Measurements from ENCODE around the gene IGFBPL1. TPM values are rescaled to one million over a fixed set of nuclear protein-coding genes. Genes with fewer than 3 reads are reported as not detected.
A peak's percentile ranks its signal among the peaks of the same experiment; 100 is the strongest.

The IGFBPL1 gene
- total RNA-seq, 1 experiment from 2014 or later, result 1.6 TPM

DNA sequence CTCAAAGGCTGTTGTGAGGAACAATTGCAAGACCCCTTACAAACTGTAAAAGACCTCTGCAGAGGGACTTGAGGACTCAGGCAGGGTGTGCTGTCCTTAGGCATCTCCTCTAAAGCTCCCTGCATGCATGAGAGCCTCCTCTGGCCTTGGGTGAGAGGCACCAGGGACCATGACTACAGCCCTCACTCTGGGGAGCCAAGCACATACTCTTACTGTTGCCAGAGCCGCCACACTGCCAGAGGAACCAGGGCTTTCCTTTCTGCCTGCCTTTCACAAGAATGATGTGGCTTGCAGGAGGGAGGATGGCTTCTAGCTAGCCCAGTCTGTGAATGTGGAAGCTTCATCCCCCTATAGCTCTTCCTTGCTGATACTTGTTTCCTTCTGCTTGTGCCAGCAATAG lies 5.9 kb downstream of the IGFBPL1 start:
- no peak for DNase-seq
- Histone ChIP-seq H3K4me1 (no peaks in the 10 kb centered on the region), H3K27me3 (replicated peaks; ENCODE audit: control insufficient read depth, insufficient read depth, low read length) (no peaks in the 10 kb centered on the region), H3K36me3 (ENCODE audit: control insufficient read depth, insufficient read depth, low read length) (no peaks in the 10 kb centered on the region), H3K4me3 (ENCODE audit: low read depth, low read length) (no peak overlapping the region), H3K9me3 (no peaks in the 10 kb centered on the region)
- intact Hi-C loops (cut with micrococcal nuclease; ENCODE audit: unreplicated experiment), result no loop called here
- Mint-ChIP-seq H3K4me1 (ENCODE audit: low read depth, unreplicated experiment) (no peaks in the 10 kb centered on the region), H3K27me3 (ENCODE audit: insufficient read depth, unreplicated experiment) (no peaks in the 10 kb centered on the region), H3K4me3 (ENCODE audit: unreplicated experiment) (no peak overlapping the region), H3K36me3 (ENCODE audit: insufficient read depth, unreplicated experiment) (no peaks in the 10 kb centered on the region), H3K9me3 (ENCODE audit: unreplicated experiment) (no peaks in the 10 kb centered on the region), H3K27ac (ENCODE audit: unreplicated experiment) (no peak overlapping the region)
- no TSS peak for BruUV-seq (replicated peaks)
- CTCF ChIA-PET, result interaction anchor here (1.4 kb wide), 1 partner anchor 48 kb away, joined by 3 read pairs; no protein-coding TSS in a partner anchor
- TF ChIP-seq, protein P1, sequence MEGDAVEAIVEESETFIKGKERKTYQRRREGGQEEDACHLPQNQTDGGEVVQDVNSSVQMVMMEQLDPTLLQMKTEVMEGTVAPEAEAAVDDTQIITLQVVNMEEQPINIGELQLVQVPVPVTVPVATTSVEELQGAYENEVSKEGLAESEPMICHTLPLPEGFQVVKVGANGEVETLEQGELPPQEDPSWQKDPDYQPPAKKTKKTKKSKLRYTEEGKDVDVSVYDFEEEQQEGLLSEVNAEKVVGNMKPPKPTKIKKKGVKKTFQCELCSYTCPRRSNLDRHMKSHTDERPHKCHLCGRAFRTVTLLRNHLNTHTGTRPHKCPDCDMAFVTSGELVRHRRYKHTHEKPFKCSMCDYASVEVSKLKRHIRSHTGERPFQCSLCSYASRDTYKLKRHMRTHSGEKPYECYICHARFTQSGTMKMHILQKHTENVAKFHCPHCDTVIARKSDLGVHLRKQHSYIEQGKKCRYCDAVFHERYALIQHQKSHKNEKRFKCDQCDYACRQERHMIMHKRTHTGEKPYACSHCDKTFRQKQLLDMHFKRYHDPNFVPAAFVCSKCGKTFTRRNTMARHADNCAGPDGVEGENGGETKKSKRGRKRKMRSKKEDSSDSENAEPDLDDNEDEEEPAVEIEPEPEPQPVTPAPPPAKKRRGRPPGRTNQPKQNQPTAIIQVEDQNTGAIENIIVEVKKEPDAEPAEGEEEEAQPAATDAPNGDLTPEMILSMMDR (IDR thresholded peaks at IDR 0.05; ENCODE audit: insufficient read depth in 1 of 2, low read depth in 1 of 2, low read length in 1 of 2, severe bottlenecking in 1 of 2, unreplicated experiment in 1 of 2), result no peak
- POLR2A ChIA-PET, result no interaction called here

DNA sequence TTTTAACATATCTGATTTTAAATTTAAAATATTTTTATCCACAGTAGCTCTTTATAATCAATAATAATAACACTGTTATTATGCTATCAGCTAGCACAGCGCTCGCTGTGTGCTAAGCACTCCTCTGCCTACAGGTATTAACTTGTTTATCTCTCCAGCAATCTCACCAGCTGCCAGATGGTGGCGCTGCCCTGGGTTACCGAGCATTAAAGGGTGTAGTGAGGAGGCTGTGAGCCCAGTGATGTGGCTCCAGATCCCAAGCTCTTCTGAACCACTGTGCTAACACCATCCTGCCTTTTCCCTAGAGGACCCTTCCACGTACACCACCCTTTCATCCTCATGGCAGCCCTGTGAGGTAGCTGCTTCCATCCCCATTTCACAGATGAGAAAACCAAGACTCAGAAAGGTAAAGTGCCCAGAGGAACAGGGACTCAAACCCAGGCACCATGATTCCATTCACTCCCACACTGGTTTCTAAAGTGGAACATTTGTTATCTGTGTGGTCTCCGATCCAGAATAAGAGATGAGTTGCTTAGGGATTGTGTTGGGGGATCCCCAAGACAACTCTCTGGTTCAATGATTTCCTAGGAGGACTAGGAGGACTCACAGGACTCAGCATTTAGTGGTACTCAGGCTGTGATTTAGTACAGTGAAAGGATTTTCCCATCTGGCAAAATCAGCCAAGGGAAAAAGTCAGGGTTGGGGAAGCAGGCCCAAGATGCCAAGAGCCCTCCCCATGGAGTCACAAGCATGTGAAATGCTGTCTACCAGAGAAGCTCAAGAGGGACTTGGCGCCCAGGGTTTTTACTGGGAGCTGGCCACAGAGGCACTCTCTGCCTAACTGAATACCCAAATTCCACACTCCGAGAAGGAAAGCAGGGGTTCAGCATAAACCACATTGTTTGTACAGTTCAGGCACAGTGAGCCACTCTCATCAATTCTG lies 7.0 kb downstream of the IGFBPL1 start:
- Mint-ChIP-seq H3K36me3 (ENCODE audit: insufficient read depth, unreplicated experiment) (no peaks in the 10 kb centered on the region), H3K4me3 (ENCODE audit: unreplicated experiment) (no peak overlapping the region), H3K27me3 (ENCODE audit: insufficient read depth, unreplicated experiment) (no peaks in the 10 kb centered on the region), H3K27ac (ENCODE audit: unreplicated experiment) (no peak overlapping the region), H3K4me1 (ENCODE audit: low read depth, unreplicated experiment) (peaks cover 8% of the 10 kb centered on the region), H3K9me3 (ENCODE audit: unreplicated experiment) (no peaks in the 10 kb centered on the region)
- no peak overlapping the region for H3K4me3 ChIP-seq (ENCODE audit: low read depth, low read length)
- POLR2A ChIA-PET, result no interaction called here
- DNase-seq, result peak; percentile 48 to 56
- no peaks in the 10 kb centered on the region for H3K27me3 ChIP-seq (replicated peaks; ENCODE audit: control insufficient read depth, insufficient read depth, low read length)
- TF ChIP-seq, protein P1 (IDR thresholded peaks at IDR 0.05; ENCODE audit: insufficient read depth in 1 of 2, low read depth in 1 of 2, low read length in 1 of 2, severe bottlenecking in 1 of 2, unreplicated experiment in 1 of 2), result peak; percentile 43 to 50
- CTCF ChIA-PET, result interaction anchor here (1.1 to 1.4 kb wide), 3 partner anchors 13 to 47 kb away, joined by 3 read pairs; no protein-coding TSS in a partner anchor
- peaks cover 8% of the 10 kb centered on the region for H3K4me1 ChIP-seq
- BruUV-seq (replicated peaks), result no TSS peak
- no peaks in the 10 kb centered on the region for H3K9me3 ChIP-seq
- H3K36me3 ChIP-seq (ENCODE audit: control insufficient read depth, insufficient read depth, low read length), result no peaks in the 10 kb centered on the region
- intact Hi-C loops (cut with micrococcal nuclease; ENCODE audit: unreplicated experiment), result no loop called here

DNA sequence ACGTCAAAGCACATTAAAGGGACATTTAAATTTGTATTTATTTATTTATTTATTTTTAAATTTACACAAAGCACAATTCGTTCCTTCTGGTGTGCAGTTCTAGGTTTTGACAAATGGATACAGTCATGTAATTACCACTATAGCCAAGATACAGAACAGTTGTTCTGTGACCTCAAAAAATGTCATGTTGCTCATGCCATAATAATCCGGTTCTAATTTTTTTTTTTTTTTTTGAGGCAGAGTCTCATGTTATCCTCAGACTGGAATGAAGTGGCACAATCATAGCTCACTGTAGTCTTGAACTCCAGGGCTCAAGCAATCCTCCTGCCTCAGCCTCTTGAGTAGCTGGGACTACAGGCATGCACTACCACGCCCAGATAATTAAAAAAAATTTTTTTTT lies 7.8 kb downstream of the IGFBPL1 start:
- Histone ChIP-seq H3K36me3 (ENCODE audit: control insufficient read depth, insufficient read depth, low read length) (no peaks in the 10 kb centered on the region), H3K4me1 (peaks cover 11% of the 10 kb centered on the region), H3K9me3 (no peaks in the 10 kb centered on the region), H3K4me3 (ENCODE audit: low read depth, low read length) (no peak overlapping the region), H3K27me3 (replicated peaks; ENCODE audit: control insufficient read depth, insufficient read depth, low read length) (no peaks in the 10 kb centered on the region)
- CTCF ChIA-PET, result no interaction called here
- Mint-ChIP-seq H3K4me1 (ENCODE audit: low read depth, unreplicated experiment) (peaks cover 11% of the 10 kb centered on the region), H3K9me3 (ENCODE audit: unreplicated experiment) (no peaks in the 10 kb centered on the region), H3K4me3 (ENCODE audit: unreplicated experiment) (no peak overlapping the region), H3K27me3 (ENCODE audit: insufficient read depth, unreplicated experiment) (no peaks in the 10 kb centered on the region), H3K36me3 (ENCODE audit: insufficient read depth, unreplicated experiment) (no peaks in the 10 kb centered on the region), H3K27ac (ENCODE audit: unreplicated experiment) (no peak overlapping the region)
- no TSS peak for BruUV-seq (replicated peaks)
- TF ChIP-seq, protein P1 (IDR thresholded peaks at IDR 0.05; ENCODE audit: insufficient read depth in 1 of 2, low read depth in 1 of 2, low read length in 1 of 2, severe bottlenecking in 1 of 2, unreplicated experiment in 1 of 2), result no peak
- no peak for DNase-seq
- intact Hi-C loops (cut with micrococcal nuclease; ENCODE audit: unreplicated experiment), result no loop called here
- POLR2A ChIA-PET, result no interaction called here
